IMR-90 (cell line): Measurements from ENCODE around the gene ATP6V0A4.

Experiments
- CEBPB ChIP-seq: IDR thresholded peaks from 2 replicates; pipeline ENCODE4 v1.6.1; 2012; ENCODE audit warnings: low read depth, low read length, improper control_type of control experiment
- CTCF ChIP-seq: conservative IDR thresholded peaks from 2 replicates; pipeline ENCODE4 v1.5.1; 2012; ENCODE audit warnings: mild to moderate bottlenecking, low read depth, low read length, improper control_type of control experiment
- ELK1 ChIP-seq: fragments of 150-350 bp; IDR thresholded peaks from 2 replicates; pipeline ENCODE4 v1.6.1; 2016; ENCODE audit warnings: low read depth, mild to moderate bottlenecking, low read length, moderate library complexity, borderline replicate concordance
- MXI1 ChIP-seq: IDR thresholded peaks from 2 replicates; pipeline ENCODE4 v1.6.1; 2012; ENCODE audit warnings: low read depth, mild to moderate bottlenecking, low read length, moderate library complexity, borderline replicate concordance
- POLR2A ChIP-seq: IDR thresholded peaks from 2 replicates; pipeline ENCODE4 v1.6.1; 2012; ENCODE audit warnings: mild to moderate bottlenecking, low read depth, low read length
- RAD21 ChIP-seq: IDR thresholded peaks from 2 replicates; pipeline ENCODE4 v1.6.1; 2012; ENCODE audit warnings: low read length, improper control_type of control experiment
- RCOR1 ChIP-seq: IDR thresholded peaks from 2 replicates; pipeline ENCODE4 v1.6.1; 2012; ENCODE audit warnings: mild to moderate bottlenecking, low read length, improper control_type of control experiment; ENCODE audit not compliant: insufficient replicate concordance
- SMC3 ChIP-seq: fragments of 150-350 bp; IDR thresholded peaks from 2 replicates; pipeline ENCODE4 v1.6.1; 2016; ENCODE audit warnings: low read depth, mild to moderate bottlenecking, antibody characterized with exemption, low read length, moderate library complexity
- USF2 ChIP-seq: fragments of 150-350 bp; IDR thresholded peaks from 2 replicates; pipeline ENCODE4 v1.6.1; 2017; ENCODE audit warnings: mild to moderate bottlenecking, antibody characterized with exemption, low read length, low read depth

- TF ChIP-seq CEBPB: no peak
- no peak for TF ChIP-seq POLR2A
- TF ChIP-seq RAD21: no peak
- TF ChIP-seq CTCF: no peak
- TF ChIP-seq RCOR1: no peak
- TF ChIP-seq SMC3: no peak
- TF ChIP-seq ELK1: no peak
- TF ChIP-seq MXI1: no peak
- no peak for TF ChIP-seq USF2
Observed at GRCh38 chr7:138821912-138822311, 23.9 kb upstream of the ATP6V0A4 start.
